Measurements from ENCODE around the gene HMCN2.

The HMCN2 gene

DNA sequence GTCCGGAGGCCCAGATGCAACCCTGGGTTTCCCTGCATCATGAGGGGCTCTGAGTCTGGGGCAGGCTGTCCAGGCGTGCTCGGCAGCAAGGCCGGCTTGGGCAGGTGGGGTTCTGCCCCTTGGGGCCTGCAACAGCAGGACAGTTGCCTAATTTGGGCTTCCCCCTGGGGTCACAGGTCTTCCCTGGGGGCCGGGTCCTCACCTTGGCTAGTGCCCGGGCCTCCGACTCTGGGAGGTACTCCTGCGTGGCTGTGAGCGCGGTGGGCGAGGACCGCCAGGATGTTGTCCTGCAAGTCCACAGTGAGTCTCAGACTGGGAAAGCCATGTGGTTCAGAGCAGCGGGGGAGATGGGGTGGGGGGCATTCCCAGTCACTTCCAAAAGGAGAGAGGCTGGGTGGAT, 97.1 kb downstream of the HMCN2 start:
- no peaks in the 10 kb centered on the region for H3K9me3 Mint-ChIP-seq
- DNase-seq = no peak
- H3K27me3 Mint-ChIP-seq (ENCODE audit: low read depth, poor library complexity) = peaks cover 16% of the 10 kb centered on the region
- TF ChIP-seq CTCF (IDR thresholded peaks at IDR 0.05) = no peak
- H3K4me1 Mint-ChIP-seq = peaks cover under 1% of the 10 kb centered on the region
- no peaks in the 10 kb centered on the region for H3K36me3 Mint-ChIP-seq (ENCODE audit: low read depth)
- H3K4me3 Mint-ChIP-seq = no peak overlapping the region
- no peak overlapping the region for H3K27ac Mint-ChIP-seq

DNA sequence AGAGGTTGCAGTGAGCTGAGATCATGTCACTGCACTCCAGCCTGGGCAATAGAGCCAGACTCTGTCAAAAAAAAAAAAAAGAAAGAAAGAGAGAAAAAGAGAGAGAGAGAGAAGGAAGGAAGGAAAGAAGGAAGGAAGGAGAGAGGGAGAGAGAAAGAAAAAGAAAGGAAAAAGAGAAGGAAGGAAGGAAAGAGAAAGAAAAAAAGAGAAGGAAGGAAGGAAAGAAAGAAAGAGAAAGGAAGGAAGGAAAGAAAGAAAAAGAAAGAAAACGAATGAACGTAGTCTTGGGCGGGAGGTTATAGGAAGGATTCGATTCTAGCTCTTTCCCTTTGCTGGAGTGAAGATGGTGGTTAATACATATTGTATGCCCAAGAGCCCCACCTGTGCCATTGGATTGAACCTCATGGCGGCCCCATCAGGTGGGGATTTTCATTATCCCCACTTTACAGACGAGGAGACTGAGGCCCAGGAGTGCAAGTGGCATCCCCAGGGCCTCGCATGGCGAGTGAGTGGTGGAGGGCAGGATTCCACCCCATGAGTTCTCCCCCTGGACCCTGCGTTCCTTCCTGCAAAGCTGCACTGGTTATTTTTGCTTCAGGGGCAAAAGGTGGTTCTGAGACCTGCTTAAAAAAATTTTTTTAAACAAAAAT, 98.3 kb downstream of the HMCN2 start:
- Mint-ChIP-seq H3K4me3 (no peak overlapping the region), H3K4me1 (peaks cover 12% of the 10 kb centered on the region), H3K36me3 (ENCODE audit: low read depth) (no peaks in the 10 kb centered on the region), H3K9me3 (no peaks in the 10 kb centered on the region), H3K27ac (no peak overlapping the region), H3K27me3 (ENCODE audit: low read depth, poor library complexity) (peaks cover 16% of the 10 kb centered on the region)
- TF ChIP-seq CTCF (IDR thresholded peaks at IDR 0.05) = no peak
- DNase-seq = no peak

GRCh38 chr9:130364619-130365322, 99.2 kb downstream of the HMCN2 start:
- H3K9me3 Mint-ChIP-seq = no peaks in the 10 kb centered on the region

GRCh38 chr9:130365323-130365721, 99.8 kb downstream of the HMCN2 start:
- no peak overlapping the region for H3K4me3 Mint-ChIP-seq
- TF ChIP-seq CTCF (IDR thresholded peaks at IDR 0.05) = no peak
- H3K9me3 Mint-ChIP-seq = no peaks in the 10 kb centered on the region
- no peak for DNase-seq
- peaks cover 16% of the 10 kb centered on the region for H3K27me3 Mint-ChIP-seq (ENCODE audit: low read depth, poor library complexity)
- H3K27ac Mint-ChIP-seq = no peak overlapping the region
- peaks cover 13% of the 10 kb centered on the region for H3K4me1 Mint-ChIP-seq
- no peaks in the 10 kb centered on the region for H3K36me3 Mint-ChIP-seq (ENCODE audit: low read depth)

More at GRCh38 chr9:130364619-130365322, 99.2 kb downstream of the HMCN2 start:
- DNase-seq = no peak
- Mint-ChIP-seq H3K4me1 (peaks cover 13% of the 10 kb centered on the region), H3K36me3 (ENCODE audit: low read depth) (no peaks in the 10 kb centered on the region), H3K27ac (no peak overlapping the region), H3K4me3 (no peak overlapping the region), H3K27me3 (ENCODE audit: low read depth, poor library complexity) (peaks cover 16% of the 10 kb centered on the region)
- no peak for TF ChIP-seq CTCF (IDR thresholded peaks at IDR 0.05)

DNA sequence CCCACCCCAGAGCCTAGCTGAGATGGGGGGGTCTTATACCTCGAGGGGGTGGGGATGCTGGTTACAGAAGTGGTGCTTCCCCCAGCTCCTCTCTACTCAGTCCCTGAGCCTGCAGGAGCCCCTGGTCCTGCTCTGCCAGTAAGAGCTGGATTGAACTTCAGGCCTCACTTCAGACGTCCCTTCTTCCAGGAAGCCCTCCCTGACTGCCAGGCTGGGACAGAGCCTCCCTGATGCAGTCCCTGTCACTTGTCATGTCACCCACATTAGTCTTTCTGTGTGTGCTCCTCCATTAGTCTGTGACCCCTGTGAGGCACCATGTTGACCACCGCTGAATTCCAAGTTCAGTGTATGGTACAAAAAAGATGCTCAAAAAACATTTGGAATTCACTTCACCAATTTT, 100.5 kb downstream of the HMCN2 start:
- H3K36me3 Mint-ChIP-seq (ENCODE audit: low read depth) = no peaks in the 10 kb centered on the region
- no peak overlapping the region for H3K27ac Mint-ChIP-seq
- no peaks in the 10 kb centered on the region for H3K9me3 Mint-ChIP-seq
- H3K27me3 Mint-ChIP-seq (ENCODE audit: low read depth, poor library complexity) = peaks cover 14% of the 10 kb centered on the region
- H3K4me3 Mint-ChIP-seq = no peak overlapping the region
- no peak for TF ChIP-seq CTCF (IDR thresholded peaks at IDR 0.05)
- peaks cover 13% of the 10 kb centered on the region for H3K4me1 Mint-ChIP-seq
- no peak for DNase-seq

Data from nephron progenitor cell (in vitro differentiated cells).